Measurements from ENCODE around the gene WWTR1. TPM values are rescaled to one million over a fixed set of nuclear protein-coding genes. Genes with fewer than 3 reads are reported as not detected.

WWTR1 gene
- total and polyA plus RNA-seq, 8 donors = 15.4 to 116 (median 61.4) TPM

DNA sequence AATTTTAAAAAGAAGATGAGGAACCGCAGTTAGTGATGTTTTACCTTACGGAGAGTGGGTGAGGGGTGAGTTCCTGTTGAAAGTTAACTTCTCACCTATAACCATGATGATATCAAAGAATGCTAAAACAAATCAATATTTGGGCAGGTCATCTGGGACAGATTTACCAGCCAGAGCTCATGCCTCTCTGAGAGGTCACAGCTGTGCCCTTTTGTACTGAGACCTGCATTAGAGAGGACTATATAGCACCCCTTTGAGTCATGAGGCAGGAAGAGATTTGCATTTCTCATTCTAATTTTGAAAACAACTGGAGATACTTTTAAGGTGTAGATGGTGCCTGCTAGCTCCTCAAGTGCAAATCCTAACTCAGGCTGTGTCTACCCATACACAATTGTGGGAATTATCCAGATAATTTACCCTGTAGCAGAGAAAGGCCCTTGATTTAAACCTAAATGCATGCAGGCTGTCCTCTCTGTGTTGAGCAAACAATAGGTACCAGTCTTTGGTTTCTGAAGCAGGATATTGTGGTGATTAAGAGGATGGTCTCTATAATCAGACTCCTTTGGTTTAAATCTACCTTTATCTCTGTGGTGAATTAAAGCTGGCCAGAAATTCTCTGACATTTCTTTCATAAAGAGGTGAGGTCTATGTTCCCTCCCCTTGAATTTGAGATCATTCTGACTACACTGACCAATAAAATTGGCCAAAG is 189.2 kb downstream of the WWTR1 start:
- WGBS, 5 donors = 30 to 61% (median 40%) methylated on average over 2 of the region's 2 CpGs
- Histone ChIP-seq H3K9me3 (no peaks in the 10 kb centered on the region), H3K36me3 (no peaks in the 10 kb centered on the region), H3K27ac (peak overlapping the region; percentile 56 to 87 (median 83)), H3K27me3 (no peaks in the 10 kb centered on the region), H3K4me1 (peaks cover 20 to 47% (median 33%) of the 10 kb centered on the region in 4 donors), H3K4me3 (no peak overlapping the region)
- intact Hi-C loops (cut with DNase I; ENCODE audit: low total_unique reads) = no loop called here
- TF ChIP-seq POLR2AphosphoS5 (IDR thresholded peaks at IDR 0.05) = peak in 2 of 3 donors; percentile 59 to 85
- TF ChIP-seq EP300 (IDR thresholded peaks at IDR 0.05) = no peak
- DNase-seq = peak; percentile 69 to 75

Small RNA genes within 50 kb of the gene (small RNA-seq; reads per million reads assigned to genes)
- 0 to 0.08 (median 0) reads per million in 4 donors for gene RNU6-1098P

Other genes with a start within 250 kb of the WWTR1 start
- 10 to 100 TPM in 2 of 5 donors, 1 to 10 TPM in 2, not detected in 1; 5.3 to 40.8 (median 10.1) TPM for gene TM4SF4, start 183.3 kb downstream of the WWTR1 start, total RNA-seq
- 10 to 100 TPM in 1 of 3 donors, 1 to 10 TPM in 2; 1.4 to 11.0 (median 7.2) TPM for gene TM4SF4, start 183.3 kb downstream of the WWTR1 start, polyA plus RNA-seq
- 10 to 100 TPM in 3 of 5 donors, 1 to 10 TPM in 2; 1.4 to 50.4 (median 25.8) TPM for gene COMMD2, start 94.5 kb upstream of the WWTR1 start, total RNA-seq
- 10 to 100 TPM in 2 of 3 donors, 1 to 10 TPM in 1; 7.1 to 18.5 (median 11.3) TPM for gene COMMD2, start 94.5 kb upstream of the WWTR1 start, polyA plus RNA-seq
- not detected for gene ANKUB1, start 134.5 kb upstream of the WWTR1 start, total RNA-seq
- not detected for gene ANKUB1, start 134.5 kb upstream of the WWTR1 start, polyA plus RNA-seq
- gene RNF13, start 155.2 kb upstream of the WWTR1 start, total RNA-seq = 100 to 1,000 TPM in 2 of 5 donors, 10 to 100 TPM in 2, 1 to 10 TPM in 1; 6.7 to 130 (median 59.8) TPM
- gene RNF13, start 155.2 kb upstream of the WWTR1 start, polyA plus RNA-seq = 10 to 100 TPM; 24.9 to 35.1 (median 27.2) TPM